HL-60/S4 (cell line): ENCODE measurements around the gene WASL.

ENCODE experiments used
- in situ Hi-C: fragments of 300-500 bp; cut with MboI; formaldehyde crosslinking; loops from 2 replicates; pipeline ENCODE4 v1.14.3; 2022; ENCODE audit warnings: low sequenced_read_pairs

Gene WASL

GRCh38 chr7:123770378-123770777 lies 21.6 kb upstream of the WASL start:
- in situ Hi-C loops: no loop called here

- in situ Hi-C loops: no loop called here
Measured at GRCh38 chr7:123769371-123769770, 20.6 kb upstream of the WASL start.

- in situ Hi-C loops: no loop called here
Measured at GRCh38 chr7:123768493-123768892, 19.7 kb upstream of the WASL start.

- in situ Hi-C loops: no loop called here
Measured at GRCh38 chr7:123763191-123763661, 14.4 kb upstream of the WASL start.

- in situ Hi-C loops: no loop called here
Measured at GRCh38 chr7:123761729-123762128, 12.9 kb upstream of the WASL start.

- in situ Hi-C loops: no loop called here
Measured at GRCh38 chr7:123757095-123757494, 8.3 kb upstream of the WASL start.

- in situ Hi-C loops: no loop called here
Measured at GRCh38 chr7:123755338-123755737, 6.5 kb upstream of the WASL start.

GRCh38 chr7:123754271-123754871 lies 5.6 kb upstream of the WASL start:
- in situ Hi-C loops: no loop called here

- in situ Hi-C loops: no loop called here
Measured at GRCh38 chr7:123752534-123752933, 3.7 kb upstream of the WASL start.

GRCh38 chr7:123751821-123752220 lies 3.0 kb upstream of the WASL start:
- in situ Hi-C loops: no loop called here

- in situ Hi-C loops: no loop called here
Measured at GRCh38 chr7:123750389-123751230, 1.8 kb upstream of the WASL start.

GRCh38 chr7:123749537-123749857 lies 694 bp upstream of the WASL start:
- in situ Hi-C loops: no loop called here

GRCh38 chr7:123748171-123748733 lies 551 bp downstream of the WASL start:
- in situ Hi-C loops: no loop called here

GRCh38 chr7:123747620-123748141 lies 1.1 kb downstream of the WASL start:
- in situ Hi-C loops: no loop called here

GRCh38 chr7:123746931-123747488 lies 1.8 kb downstream of the WASL start:
- in situ Hi-C loops: no loop called here

- in situ Hi-C loops: no loop called here
Measured at GRCh38 chr7:123746055-123746454, 2.7 kb downstream of the WASL start.

- in situ Hi-C loops: no loop called here
Measured at GRCh38 chr7:123745437-123745836, 3.4 kb downstream of the WASL start.

GRCh38 chr7:123744416-123744815 lies 4.4 kb downstream of the WASL start:
- in situ Hi-C loops: no loop called here

- in situ Hi-C loops: no loop called here
Measured at GRCh38 chr7:123741940-123742339, 6.9 kb downstream of the WASL start.

- in situ Hi-C loops: no loop called here
Measured at GRCh38 chr7:123738808-123739207, 10.0 kb downstream of the WASL start.

- in situ Hi-C loops: no loop called here
Measured at GRCh38 chr7:123738356-123738755, 10.4 kb downstream of the WASL start.
